ENCODE data around the gene KLHL10. TPM values are rescaled to one million over a fixed set of nuclear protein-coding genes. Genes with fewer than 3 reads are reported as not detected.
A peak's percentile ranks its signal among the peaks of the same experiment; 100 is the strongest.

KLHL10 gene
- total RNA-seq, 1 experiment from 2014 or later: not detected

DNA sequence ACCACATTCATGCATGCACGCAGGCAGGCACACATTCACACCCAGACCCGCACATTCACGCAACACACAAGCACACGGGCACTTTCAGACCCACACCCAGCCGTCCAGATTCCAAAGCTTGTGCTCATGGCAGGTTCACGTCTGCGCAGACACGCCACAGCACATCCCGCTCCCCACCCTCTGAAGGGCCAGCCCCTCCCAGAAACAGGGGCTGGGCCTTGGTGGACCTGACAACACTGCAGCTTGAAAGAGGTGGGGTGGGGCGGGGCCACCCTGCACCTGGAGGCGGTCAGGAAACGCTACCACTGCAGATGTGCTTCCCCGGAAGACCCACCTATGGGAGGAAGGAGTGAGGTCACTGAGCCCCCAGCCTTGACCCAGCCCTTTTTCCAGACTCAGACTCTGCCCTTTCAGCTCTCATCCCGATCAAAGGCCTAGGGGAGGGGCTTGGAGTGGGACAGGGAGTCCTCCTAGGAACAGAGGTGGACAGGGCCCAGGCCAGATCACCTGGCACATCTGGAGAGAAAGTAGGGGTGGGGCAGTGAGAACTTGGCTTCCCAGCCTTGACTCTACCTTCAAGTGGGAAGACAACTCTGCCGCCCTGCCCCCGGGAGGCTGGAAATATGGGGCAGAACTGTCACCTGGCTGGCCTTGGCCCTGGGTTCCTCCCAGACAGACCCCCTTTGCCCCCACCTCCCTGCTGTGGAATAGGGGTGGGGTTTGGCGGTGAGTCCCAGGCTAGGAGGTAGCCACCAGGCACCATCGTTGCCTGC is 36.8 kb upstream of the KLHL10 start:
- ChIA-PET CTCF (interaction anchor here (0.6 to 2.3 kb wide), 7 partner anchors 12 to 113 kb away, joined by 3 to 14 read pairs (median 6); partner anchors contain the start of gene JUP), POLR2A (interaction anchor here (0.5 to 0.6 kb wide), 2 partner anchors 10 to 12 kb away, joined by 3 to 6 read pairs; no protein-coding TSS in a partner anchor)
- DNase-seq (ENCODE audit: low read depth, low spot score): no peak
- Histone ChIP-seq H3K27me3 (ENCODE audit: control insufficient read depth, insufficient read depth, low read length) (no peaks in the 10 kb centered on the region), H3K36me3 (ENCODE audit: control insufficient read depth, insufficient read depth, low read length) (no peaks in the 10 kb centered on the region), H3K4me1 (ENCODE audit: control insufficient read depth, insufficient read depth, low read length) (peaks cover 26% of the 10 kb centered on the region), H3K27ac (ENCODE audit: low read length) (peak overlapping the region; percentile 78), H3K4me3 (ENCODE audit: low read depth in 2 of 2, low read length in 2 of 2) (no peak overlapping the region), H3K9me3 (ENCODE audit: control insufficient read depth, insufficient read depth, low read depth, low read length) (no peaks in the 10 kb centered on the region)
- in situ Hi-C loops (cut with HindIII; ENCODE audit: low pct_unique_long_range_greater_than_20kb, low sequenced_read_pairs): no loop called here
- no TSS peak for BruUV-seq (replicated peaks)
- peak; percentile 47 for ATAC-seq
- intact Hi-C loops (cut with micrococcal nuclease; ENCODE audit: unreplicated experiment): loop anchor here (1.0 to 2.0 kb wide), 2 partner anchors 22 to 62 kb away; no protein-coding TSS in a partner anchor
- 0 out of 2 replicates have a peak, but pooled peaks have one; percentile 7 for TF ChIP-seq TCF7L2 (IDR thresholded peaks at IDR 0.05; ENCODE audit: low read depth, low read length)
- TF ChIP-seq, protein P1, sequence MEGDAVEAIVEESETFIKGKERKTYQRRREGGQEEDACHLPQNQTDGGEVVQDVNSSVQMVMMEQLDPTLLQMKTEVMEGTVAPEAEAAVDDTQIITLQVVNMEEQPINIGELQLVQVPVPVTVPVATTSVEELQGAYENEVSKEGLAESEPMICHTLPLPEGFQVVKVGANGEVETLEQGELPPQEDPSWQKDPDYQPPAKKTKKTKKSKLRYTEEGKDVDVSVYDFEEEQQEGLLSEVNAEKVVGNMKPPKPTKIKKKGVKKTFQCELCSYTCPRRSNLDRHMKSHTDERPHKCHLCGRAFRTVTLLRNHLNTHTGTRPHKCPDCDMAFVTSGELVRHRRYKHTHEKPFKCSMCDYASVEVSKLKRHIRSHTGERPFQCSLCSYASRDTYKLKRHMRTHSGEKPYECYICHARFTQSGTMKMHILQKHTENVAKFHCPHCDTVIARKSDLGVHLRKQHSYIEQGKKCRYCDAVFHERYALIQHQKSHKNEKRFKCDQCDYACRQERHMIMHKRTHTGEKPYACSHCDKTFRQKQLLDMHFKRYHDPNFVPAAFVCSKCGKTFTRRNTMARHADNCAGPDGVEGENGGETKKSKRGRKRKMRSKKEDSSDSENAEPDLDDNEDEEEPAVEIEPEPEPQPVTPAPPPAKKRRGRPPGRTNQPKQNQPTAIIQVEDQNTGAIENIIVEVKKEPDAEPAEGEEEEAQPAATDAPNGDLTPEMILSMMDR (IDR thresholded peaks at IDR 0.05): no peak

DNA sequence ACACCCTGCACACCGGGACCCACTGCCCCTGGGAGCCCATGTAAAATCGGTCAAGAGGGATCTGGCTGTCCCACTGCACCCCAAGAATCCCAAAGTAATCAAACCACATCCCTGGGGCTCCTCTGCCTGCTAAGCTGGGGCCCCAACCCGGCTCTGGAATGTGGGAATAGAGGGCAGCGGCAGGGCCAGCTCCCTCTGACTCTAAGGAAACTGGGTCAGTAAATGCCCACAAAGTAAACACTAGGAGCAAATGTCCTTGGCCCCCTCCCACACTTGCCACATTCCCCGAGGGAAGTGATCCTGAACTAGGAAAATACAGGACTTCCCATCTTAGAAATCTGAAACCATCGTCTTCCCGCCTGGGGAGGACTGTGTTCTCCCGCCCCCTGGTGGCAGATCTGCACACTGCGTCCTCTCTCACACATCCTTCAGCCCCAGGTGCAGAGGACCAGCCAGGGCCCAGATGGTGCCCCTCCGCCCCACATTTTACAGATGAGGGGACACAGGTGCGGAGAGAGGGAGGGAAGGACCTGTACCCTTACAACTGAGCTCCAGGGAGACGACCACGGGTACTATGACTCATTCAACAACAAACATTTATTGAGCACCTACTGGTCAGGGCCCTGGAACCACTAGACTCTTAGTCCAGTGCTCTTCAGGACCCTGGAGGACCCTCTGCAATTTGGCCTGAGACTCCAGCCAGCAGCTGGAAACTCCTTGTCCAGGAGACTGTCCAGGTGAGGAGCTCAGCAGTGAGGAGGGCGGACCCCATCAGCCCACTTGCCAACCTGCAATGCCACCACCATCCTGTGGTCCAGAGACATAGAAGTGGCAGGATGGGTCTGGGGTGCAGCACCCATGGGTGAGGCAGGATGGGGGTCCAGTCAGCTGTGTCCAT is 36.0 kb upstream of the KLHL10 start:
- Histone ChIP-seq H3K27me3 (ENCODE audit: control insufficient read depth, insufficient read depth, low read length) (no peaks in the 10 kb centered on the region), H3K4me1 (ENCODE audit: control insufficient read depth, insufficient read depth, low read length) (peaks cover 18% of the 10 kb centered on the region), H3K9me3 (ENCODE audit: control insufficient read depth, insufficient read depth, low read depth, low read length) (no peaks in the 10 kb centered on the region), H3K4me3 (ENCODE audit: low read depth in 2 of 2, low read length in 2 of 2) (peak overlapping the region; percentile 7 to 19; a peak in 1 of 4 replicates), H3K27ac (ENCODE audit: low read length) (peak overlapping the region; percentile 78), H3K36me3 (ENCODE audit: control insufficient read depth, insufficient read depth, low read length) (no peaks in the 10 kb centered on the region)
- intact Hi-C loops (cut with micrococcal nuclease; ENCODE audit: unreplicated experiment): loop anchor here (1.0 to 2.0 kb wide), 2 partner anchors 23 to 63 kb away; no protein-coding TSS in a partner anchor
- ChIA-PET POLR2A (interaction anchor here (0.6 kb wide), 1 partner anchor 12 kb away, joined by 3 read pairs; no protein-coding TSS in a partner anchor), CTCF (interaction anchor here (0.6 to 2.3 kb wide), 7 partner anchors 11 to 515 kb away, joined by 3 to 14 read pairs (median 3); partner anchors contain the start of gene JUP)
- BruUV-seq (replicated peaks): TSS peak; percentile 97
- in situ Hi-C loops (cut with HindIII; ENCODE audit: low pct_unique_long_range_greater_than_20kb, low sequenced_read_pairs): no loop called here
- DNase-seq (ENCODE audit: low read depth, low spot score) (no peak), ATAC-seq (peak; percentile 89)
- TF ChIP-seq POLR2AphosphoS5 (IDR thresholded peaks at IDR 0.05; ENCODE audit: low read depth, low read length): peak; percentile 87
- TF ChIP-seq SIN3A (IDR thresholded peaks at IDR 0.05; ENCODE audit: borderline replicate concordance, insufficient read depth, low read depth, low read length): no peak
- TF ChIP-seq, protein P2, sequence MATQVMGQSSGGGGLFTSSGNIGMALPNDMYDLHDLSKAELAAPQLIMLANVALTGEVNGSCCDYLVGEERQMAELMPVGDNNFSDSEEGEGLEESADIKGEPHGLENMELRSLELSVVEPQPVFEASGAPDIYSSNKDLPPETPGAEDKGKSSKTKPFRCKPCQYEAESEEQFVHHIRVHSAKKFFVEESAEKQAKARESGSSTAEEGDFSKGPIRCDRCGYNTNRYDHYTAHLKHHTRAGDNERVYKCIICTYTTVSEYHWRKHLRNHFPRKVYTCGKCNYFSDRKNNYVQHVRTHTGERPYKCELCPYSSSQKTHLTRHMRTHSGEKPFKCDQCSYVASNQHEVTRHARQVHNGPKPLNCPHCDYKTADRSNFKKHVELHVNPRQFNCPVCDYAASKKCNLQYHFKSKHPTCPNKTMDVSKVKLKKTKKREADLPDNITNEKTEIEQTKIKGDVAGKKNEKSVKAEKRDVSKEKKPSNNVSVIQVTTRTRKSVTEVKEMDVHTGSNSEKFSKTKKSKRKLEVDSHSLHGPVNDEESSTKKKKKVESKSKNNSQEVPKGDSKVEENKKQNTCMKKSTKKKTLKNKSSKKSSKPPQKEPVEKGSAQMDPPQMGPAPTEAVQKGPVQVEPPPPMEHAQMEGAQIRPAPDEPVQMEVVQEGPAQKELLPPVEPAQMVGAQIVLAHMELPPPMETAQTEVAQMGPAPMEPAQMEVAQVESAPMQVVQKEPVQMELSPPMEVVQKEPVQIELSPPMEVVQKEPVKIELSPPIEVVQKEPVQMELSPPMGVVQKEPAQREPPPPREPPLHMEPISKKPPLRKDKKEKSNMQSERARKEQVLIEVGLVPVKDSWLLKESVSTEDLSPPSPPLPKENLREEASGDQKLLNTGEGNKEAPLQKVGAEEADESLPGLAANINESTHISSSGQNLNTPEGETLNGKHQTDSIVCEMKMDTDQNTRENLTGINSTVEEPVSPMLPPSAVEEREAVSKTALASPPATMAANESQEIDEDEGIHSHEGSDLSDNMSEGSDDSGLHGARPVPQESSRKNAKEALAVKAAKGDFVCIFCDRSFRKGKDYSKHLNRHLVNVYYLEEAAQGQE (IDR thresholded peaks at IDR 0.05; ENCODE audit: insufficient read depth in 1 of 2, low read depth in 2 of 2, low read length in 1 of 2): no peak
- TF ChIP-seq TCF7L2 (IDR thresholded peaks at IDR 0.05; ENCODE audit: low read depth, low read length): peak; percentile 37; the same call in 1 of the 2 replicates
- TF ChIP-seq, protein P1 (IDR thresholded peaks at IDR 0.05): peak; percentile 96

All from Panc1 (cell line).